ENCODE measurements around the gene TENT5A.
A peak's percentile ranks its signal among the peaks of the same experiment; 100 is the strongest.
"Not testable (repeated sequence)": the region's sequence is repeated elsewhere in the genome, so short reads cannot be mapped to it uniquely, and the experiment has no call there.

The TENT5A gene

GRCh38 chr6:81749707-81750106 lies 2.8 kb downstream of the TENT5A start:
- no peak for DNase-seq

- DNase-seq, result no peak
These were observed 3.5 kb downstream of the TENT5A start for GRCh38 chr6:81748994-81749393.

- no peak for DNase-seq
These were observed 5.2 kb downstream of the TENT5A start for GRCh38 chr6:81747327-81747726.

GRCh38 chr6:81744131-81744530 lies 8.3 kb downstream of the TENT5A start:
- no peak for DNase-seq

- no peak for DNase-seq
These were observed 8.8 kb downstream of the TENT5A start for GRCh38 chr6:81743649-81744048.

GRCh38 chr6:81741689-81742088 lies 10.8 kb downstream of the TENT5A start:
- no peak for DNase-seq

- DNase-seq, result not testable (repeated sequence)
These were observed 11.9 kb downstream of the TENT5A start for GRCh38 chr6:81740591-81740990.

- DNase-seq, result no peak
These were observed 13.0 kb downstream of the TENT5A start for GRCh38 chr6:81739230-81740195.

GRCh38 chr6:81736428-81736827 lies 16.1 kb downstream of the TENT5A start:
- DNase-seq, result no peak

- DNase-seq, result no peak
These were observed 16.6 kb downstream of the TENT5A start for GRCh38 chr6:81735756-81736380.

GRCh38 chr6:81734500-81735150 lies 17.9 kb downstream of the TENT5A start:
- no peak for DNase-seq

GRCh38 chr6:81734081-81734480 lies 18.4 kb downstream of the TENT5A start:
- no peak for DNase-seq

- DNase-seq, result no peak
These were observed 20.7 kb downstream of the TENT5A start for GRCh38 chr6:81731814-81732213.

GRCh38 chr6:81727876-81728517 lies 24.5 kb downstream of the TENT5A start:
- peak in 1 of 2 experiments; percentile 20 for DNase-seq

- DNase-seq, result no peak
These were observed 27.4 kb downstream of the TENT5A start for GRCh38 chr6:81725127-81725526.

- no peak for DNase-seq
These were observed 29.8 kb downstream of the TENT5A start for GRCh38 chr6:81722506-81723223.

- DNase-seq, result no peak
These were observed 32.1 kb downstream of the TENT5A start for GRCh38 chr6:81720427-81720826.

- DNase-seq, result no peak
These were observed 34.4 kb downstream of the TENT5A start for GRCh38 chr6:81718126-81718525.

- DNase-seq, result no peak
These were observed 37.8 kb downstream of the TENT5A start for GRCh38 chr6:81714684-81715083.

GRCh38 chr6:81713205-81713604 lies 39.3 kb downstream of the TENT5A start:
- DNase-seq, result no peak

GRCh38 chr6:81708113-81708699 lies 44.3 kb downstream of the TENT5A start:
- no peak for DNase-seq

GRCh38 chr6:81704700-81705099 lies 47.8 kb downstream of the TENT5A start:
- no peak for DNase-seq
